VCaP (cell line): Measurements from ENCODE around the gene LIN9.
"Not testable (repeated sequence)": the region's sequence is repeated elsewhere in the genome, so short reads cannot be mapped to it uniquely, and the experiment has no call there.

Source experiments
- H3K27ac ChIP-seq: fragments of 450-650 bp; 2 replicates; pipeline ENCODE4 v1.5.1; 2017
- TF ChIP-seq, protein P1 (sequence below): fragments of 450-650 bp; conservative IDR thresholded peaks from 2 replicates; pipeline ENCODE4 v1.5.1; 2017; ENCODE audit warnings: mild to moderate bottlenecking, moderate library complexity

LIN9 gene

DNA sequence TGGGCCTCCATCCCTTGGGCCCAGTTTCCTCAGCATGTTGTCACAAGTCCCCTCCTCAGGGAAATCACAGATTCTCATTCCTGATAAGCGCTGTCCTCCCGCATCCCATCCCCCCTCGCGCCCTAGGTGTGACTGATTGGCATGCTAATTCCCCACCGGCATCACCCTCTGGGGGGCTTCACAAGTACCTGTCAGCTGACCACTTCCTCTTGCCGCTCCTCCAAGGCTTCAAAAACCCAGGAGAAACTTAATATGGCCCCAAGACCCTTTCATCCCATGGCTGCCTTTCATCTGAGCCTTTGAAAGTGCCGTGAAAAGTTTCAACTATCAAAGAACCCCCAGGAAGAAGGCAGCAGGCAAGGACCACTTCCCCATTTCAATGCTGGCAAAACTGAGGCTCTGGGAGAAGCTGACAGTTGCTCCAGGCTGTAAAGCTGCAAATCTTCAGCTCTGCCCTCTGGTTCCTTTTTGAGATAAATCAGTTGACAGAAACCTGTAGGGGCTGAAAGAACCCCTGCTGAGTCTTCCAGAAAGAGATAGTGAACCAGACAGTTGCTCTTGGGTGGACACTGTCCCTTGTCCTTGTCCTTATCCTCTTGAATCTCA, 98.3 kb downstream of the LIN9 start:
- TF ChIP-seq, protein P1, sequence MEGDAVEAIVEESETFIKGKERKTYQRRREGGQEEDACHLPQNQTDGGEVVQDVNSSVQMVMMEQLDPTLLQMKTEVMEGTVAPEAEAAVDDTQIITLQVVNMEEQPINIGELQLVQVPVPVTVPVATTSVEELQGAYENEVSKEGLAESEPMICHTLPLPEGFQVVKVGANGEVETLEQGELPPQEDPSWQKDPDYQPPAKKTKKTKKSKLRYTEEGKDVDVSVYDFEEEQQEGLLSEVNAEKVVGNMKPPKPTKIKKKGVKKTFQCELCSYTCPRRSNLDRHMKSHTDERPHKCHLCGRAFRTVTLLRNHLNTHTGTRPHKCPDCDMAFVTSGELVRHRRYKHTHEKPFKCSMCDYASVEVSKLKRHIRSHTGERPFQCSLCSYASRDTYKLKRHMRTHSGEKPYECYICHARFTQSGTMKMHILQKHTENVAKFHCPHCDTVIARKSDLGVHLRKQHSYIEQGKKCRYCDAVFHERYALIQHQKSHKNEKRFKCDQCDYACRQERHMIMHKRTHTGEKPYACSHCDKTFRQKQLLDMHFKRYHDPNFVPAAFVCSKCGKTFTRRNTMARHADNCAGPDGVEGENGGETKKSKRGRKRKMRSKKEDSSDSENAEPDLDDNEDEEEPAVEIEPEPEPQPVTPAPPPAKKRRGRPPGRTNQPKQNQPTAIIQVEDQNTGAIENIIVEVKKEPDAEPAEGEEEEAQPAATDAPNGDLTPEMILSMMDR: no peak
- H3K27ac ChIP-seq: no peak overlapping the region

DNA sequence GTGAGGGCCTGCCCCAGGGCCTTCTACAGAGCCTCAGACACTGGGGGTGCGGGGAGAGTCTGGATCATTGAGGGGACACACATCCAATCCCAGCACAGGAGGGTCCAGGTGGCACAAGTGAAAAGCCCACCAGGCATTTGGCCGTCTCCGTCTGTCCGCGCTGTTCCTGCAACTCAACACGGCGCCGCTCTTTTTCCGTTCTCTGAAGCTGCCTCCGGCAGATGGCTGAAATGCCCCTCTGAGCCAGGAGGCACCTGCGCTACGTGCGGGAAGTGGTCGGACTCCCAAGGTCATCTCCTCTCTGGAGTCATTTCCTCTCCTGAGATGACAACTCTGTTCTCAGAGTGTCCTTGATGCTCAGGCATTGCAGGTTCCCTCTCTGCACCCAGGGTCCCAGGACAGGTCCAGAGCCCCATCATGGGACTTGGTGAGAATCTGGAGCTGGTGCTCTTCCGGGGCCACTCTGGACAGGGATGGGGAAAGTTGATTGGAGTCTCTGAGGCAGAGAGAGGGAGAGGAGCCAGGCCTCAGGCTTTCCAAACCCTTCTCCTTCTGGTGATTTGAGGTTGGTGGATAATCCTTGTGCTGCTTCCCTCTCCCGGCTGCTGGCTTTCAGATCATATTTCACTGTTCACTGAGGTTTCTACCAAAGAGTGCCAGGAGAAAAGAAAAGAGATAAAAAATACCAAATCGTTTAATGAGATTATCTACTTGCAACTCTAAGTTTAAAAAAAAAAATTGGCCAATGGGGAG, 99.5 kb downstream of the LIN9 start:
- TF ChIP-seq, protein P1: no peak
- H3K27ac ChIP-seq: no peak overlapping the region

DNA sequence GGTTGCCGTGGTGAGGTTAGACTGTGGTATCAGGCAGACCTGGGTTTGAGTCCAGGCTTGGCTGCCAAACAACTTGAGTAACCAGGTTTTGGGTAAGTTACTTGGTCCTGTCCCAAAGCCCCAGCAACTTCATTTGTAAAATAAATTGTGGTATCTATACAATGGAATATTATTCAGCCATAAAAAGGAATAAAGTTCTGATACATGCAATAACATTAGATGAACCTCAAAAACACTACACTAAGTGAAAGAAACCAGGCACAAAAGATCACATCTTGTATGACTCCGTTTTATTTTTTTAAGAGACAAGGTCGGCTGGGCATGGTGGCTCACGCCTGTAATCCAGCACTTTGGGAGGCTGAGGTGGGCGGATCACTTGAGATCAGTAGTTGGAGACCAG, 101.9 kb downstream of the LIN9 start:
- H3K27ac ChIP-seq: no peak overlapping the region
- TF ChIP-seq, protein P1: no peak

DNA sequence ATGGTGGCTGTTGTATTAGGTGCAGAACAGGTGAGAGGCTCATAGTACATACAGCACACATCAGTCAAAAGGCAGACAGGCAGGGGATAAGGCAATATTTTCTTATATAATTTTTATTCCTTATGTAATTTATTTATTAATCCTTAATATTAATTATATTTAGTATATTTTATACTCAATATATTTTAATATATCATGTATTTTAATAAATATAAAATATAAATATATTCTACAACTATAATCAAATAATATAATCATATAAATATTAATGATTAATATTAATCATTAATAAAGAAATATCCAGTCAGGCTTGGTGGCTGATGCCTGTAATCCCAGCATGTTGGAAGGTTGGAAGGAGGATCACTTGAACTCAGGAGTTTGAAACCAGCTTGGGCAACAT, 104.8 kb downstream of the LIN9 start:
- no peak overlapping the region for H3K27ac ChIP-seq
- TF ChIP-seq, protein P1: no peak

DNA sequence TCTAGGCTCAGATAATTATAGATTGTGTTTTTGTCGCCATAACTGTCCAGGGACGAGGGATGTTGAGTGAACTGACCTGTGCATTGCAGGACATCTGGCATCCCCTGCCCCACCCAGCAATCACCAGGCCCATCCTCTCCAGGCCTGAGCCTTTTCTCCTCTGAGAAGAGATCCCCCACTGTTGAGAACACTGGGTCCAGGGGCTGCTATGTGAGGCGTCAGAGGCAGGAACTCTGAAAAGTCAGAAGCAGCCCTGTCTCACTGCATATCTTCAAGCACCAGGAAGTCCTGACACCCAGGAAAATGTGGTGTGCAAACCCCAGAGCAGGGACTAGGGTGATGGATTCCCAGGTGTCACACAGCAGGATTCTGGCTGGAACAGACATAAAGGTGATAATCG, 105.3 kb downstream of the LIN9 start:
- TF ChIP-seq, protein P1: no peak
- no peak overlapping the region for H3K27ac ChIP-seq

DNA sequence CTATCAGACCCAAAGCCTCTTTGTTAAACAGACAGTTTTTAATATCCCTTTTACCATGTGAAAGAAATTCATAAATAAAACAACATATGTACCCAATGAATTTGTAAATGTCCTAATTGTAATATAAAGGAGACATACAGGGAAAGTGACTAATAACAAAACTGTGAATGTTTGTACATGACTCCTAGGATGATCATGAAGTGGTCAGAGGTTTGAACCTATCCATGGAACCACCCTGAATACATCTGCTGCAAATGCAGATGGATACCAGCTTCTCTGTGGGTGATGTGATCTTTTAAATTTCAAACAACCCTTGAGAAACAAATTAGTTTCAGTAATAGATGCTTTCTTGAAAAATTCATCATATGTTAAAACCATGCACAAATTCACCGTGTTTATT, 105.7 kb downstream of the LIN9 start:
- TF ChIP-seq, protein P1: no peak
- no peak overlapping the region for H3K27ac ChIP-seq

DNA sequence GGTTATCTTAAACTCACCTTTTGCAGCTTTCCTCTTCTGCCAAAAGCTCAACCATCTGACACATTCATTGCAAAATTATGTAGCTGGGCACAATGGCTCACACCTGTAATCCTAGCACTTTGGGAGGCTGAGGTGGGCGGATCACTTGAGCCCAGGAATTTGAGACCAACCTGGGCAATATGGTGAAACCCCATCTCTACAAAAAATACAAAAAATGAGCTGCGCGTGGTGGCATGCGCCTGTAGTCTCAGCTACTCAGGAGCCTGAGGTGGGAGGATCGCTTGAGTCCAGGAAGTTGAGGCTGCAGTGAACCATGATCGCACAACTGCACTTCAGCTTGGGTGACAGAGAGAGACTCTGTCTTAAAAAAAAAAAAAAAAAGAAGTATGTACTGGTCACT, 106.3 kb downstream of the LIN9 start:
- not testable (repeated sequence) for H3K27ac ChIP-seq

DNA sequence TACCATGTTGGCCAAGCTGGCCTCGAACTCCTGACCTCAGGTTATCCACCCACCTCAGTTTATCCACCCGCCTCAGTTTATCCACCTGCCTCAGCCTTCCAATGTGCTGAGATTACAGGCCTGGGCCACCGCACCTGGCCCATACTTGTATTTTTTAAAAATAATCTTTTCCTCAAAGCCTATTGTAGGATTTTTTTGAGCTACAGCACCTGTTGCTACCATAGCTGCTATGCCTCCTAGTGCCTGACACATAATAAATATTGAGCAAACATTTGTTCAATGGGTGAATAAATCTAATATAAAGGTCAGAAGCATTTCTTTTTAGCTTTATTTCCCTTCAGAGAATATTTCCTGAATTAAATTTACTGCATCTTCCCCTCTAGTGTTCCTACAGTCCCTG, 106.7 kb downstream of the LIN9 start:
- TF ChIP-seq, protein P1: no peak
- H3K27ac ChIP-seq: no peak overlapping the region; the same call in 1 of the 2 replicates
